ENCODE data around the gene RSPH6A. TPM values are rescaled to one million over a fixed set of nuclear protein-coding genes. Genes with fewer than 3 reads are reported as not detected.

Gene RSPH6A
- total and polyA plus RNA-seq, 2 of the 13 experiments (the other 11 are each of a cell fraction or from before 2014, with no cell fraction given): 0.07 TPM; not detected in 1

DNA sequence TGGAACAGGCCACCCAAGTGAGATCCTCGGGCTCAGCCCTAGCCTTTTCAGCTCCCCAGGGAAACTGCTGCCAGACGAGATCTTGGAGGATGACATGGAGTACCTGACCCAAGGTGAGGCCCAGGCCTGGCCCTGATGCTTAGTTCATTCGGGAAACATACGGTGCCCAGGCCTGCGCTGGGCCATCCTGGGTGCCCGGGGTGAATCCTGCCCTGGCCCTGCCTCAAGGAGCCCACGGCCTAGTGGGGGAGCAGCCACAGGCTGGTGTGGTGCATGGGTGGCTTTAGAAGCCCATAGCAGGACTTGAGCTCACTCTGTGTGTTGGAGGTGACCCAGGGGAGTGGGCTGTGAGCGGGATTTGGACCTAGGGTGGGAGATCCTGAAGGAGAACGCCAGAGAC lies 56.2 kb downstream of the RSPH6A start:
- CTCF ChIA-PET (ENCODE audit: low intra/inter-chr PET ratio, low total read pairs): no interaction called here
- FAIRE-seq: no peak
- TF ChIP-seq, protein P1, sequence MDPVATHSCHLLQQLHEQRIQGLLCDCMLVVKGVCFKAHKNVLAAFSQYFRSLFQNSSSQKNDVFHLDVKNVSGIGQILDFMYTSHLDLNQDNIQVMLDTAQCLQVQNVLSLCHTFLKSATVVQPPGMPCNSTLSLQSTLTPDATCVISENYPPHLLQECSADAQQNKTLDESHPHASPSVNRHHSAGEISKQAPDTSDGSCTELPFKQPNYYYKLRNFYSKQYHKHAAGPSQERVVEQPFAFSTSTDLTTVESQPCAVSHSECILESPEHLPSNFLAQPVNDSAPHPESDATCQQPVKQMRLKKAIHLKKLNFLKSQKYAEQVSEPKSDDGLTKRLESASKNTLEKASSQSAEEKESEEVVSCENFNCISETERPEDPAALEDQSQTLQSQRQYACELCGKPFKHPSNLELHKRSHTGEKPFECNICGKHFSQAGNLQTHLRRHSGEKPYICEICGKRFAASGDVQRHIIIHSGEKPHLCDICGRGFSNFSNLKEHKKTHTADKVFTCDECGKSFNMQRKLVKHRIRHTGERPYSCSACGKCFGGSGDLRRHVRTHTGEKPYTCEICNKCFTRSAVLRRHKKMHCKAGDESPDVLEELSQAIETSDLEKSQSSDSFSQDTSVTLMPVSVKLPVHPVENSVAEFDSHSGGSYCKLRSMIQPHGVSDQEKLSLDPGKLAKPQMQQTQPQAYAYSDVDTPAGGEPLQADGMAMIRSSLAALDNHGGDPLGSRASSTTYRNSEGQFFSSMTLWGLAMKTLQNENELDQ (CRISPR knock-in tag; IDR thresholded peaks at IDR 0.05; ENCODE audit: borderline replicate concordance): no peak
- TF ChIP-seq PAX8 (CRISPR knock-in tag; IDR thresholded peaks at IDR 0.05; ENCODE audit: borderline replicate concordance) (no peak), RXRA (CRISPR knock-in tag; IDR thresholded peaks at IDR 0.05) (no peak), KLF9 (CRISPR knock-in tag; IDR thresholded peaks at IDR 0.05; ENCODE audit: low read depth) (no peak), ZNF557 (CRISPR knock-in tag; IDR thresholded peaks at IDR 0.05) (no peak), ZNF253 (CRISPR knock-in tag; IDR thresholded peaks at IDR 0.05; ENCODE audit: borderline replicate concordance) (no peak), ZSCAN30 (CRISPR knock-in tag; IDR thresholded peaks at IDR 0.05) (no peak), PAWR (CRISPR knock-in tag; IDR thresholded peaks at IDR 0.05; ENCODE audit: borderline replicate concordance) (no peak), KLF15 (CRISPR knock-in tag; IDR thresholded peaks at IDR 0.05; ENCODE audit: borderline replicate concordance) (no peak), ZNF460 (CRISPR knock-in tag; IDR thresholded peaks at IDR 0.05; ENCODE audit: borderline replicate concordance) (no peak), ELF1 (CRISPR knock-in tag; IDR thresholded peaks at IDR 0.05) (no peak), SP2 (CRISPR knock-in tag; IDR thresholded peaks at IDR 0.05) (no peak)
- TF ChIP-seq, protein P2, sequence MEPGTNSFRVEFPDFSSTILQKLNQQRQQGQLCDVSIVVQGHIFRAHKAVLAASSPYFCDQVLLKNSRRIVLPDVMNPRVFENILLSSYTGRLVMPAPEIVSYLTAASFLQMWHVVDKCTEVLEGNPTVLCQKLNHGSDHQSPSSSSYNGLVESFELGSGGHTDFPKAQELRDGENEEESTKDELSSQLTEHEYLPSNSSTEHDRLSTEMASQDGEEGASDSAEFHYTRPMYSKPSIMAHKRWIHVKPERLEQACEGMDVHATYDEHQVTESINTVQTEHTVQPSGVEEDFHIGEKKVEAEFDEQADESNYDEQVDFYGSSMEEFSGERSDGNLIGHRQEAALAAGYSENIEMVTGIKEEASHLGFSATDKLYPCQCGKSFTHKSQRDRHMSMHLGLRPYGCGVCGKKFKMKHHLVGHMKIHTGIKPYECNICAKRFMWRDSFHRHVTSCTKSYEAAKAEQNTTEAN (CRISPR knock-in tag; conservative IDR thresholded peaks at IDR 0.05): no peak
- TF ChIP-seq, protein P3, sequence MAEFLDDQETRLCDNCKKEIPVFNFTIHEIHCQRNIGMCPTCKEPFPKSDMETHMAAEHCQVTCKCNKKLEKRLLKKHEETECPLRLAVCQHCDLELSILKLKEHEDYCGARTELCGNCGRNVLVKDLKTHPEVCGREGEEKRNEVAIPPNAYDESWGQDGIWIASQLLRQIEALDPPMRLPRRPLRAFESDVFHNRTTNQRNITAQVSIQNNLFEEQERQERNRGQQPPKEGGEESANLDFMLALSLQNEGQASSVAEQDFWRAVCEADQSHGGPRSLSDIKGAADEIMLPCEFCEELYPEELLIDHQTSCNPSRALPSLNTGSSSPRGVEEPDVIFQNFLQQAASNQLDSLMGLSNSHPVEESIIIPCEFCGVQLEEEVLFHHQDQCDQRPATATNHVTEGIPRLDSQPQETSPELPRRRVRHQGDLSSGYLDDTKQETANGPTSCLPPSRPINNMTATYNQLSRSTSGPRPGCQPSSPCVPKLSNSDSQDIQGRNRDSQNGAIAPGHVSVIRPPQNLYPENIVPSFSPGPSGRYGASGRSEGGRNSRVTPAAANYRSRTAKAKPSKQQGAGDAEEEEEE (CRISPR knock-in tag; IDR thresholded peaks at IDR 0.05; ENCODE audit: borderline replicate concordance): no peak
- TF ChIP-seq, protein P4, sequence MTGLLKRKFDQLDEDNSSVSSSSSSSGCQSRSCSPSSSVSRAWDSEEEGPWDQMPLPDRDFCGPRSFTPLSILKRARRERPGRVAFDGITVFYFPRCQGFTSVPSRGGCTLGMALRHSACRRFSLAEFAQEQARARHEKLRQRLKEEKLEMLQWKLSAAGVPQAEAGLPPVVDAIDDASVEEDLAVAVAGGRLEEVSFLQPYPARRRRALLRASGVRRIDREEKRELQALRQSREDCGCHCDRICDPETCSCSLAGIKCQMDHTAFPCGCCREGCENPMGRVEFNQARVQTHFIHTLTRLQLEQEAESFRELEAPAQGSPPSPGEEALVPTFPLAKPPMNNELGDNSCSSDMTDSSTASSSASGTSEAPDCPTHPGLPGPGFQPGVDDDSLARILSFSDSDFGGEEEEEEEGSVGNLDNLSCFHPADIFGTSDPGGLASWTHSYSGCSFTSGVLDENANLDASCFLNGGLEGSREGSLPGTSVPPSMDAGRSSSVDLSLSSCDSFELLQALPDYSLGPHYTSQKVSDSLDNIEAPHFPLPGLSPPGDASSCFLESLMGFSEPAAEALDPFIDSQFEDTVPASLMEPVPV (CRISPR knock-in tag; IDR thresholded peaks at IDR 0.05): no peak
- DNase-seq (ENCODE audit: low spot score): no peak
- intact Hi-C loops (cut with micrococcal nuclease; ENCODE audit: unreplicated experiment) (no loop called here), in situ Hi-C loops (cut with HindIII; ENCODE audit: extremely low pct_ligation_motif_present, low pct_unique_long_range_greater_than_20kb) (no loop called here)
- H3K4me2 ChIP-seq (ENCODE audit: low read depth, low read length): no peak overlapping the region
- H3K36me3 ChIP-seq (replicated peaks in 1 of 2; ENCODE audit: control insufficient read depth in 1 of 2, insufficient read depth in 2 of 2, low read length in 2 of 2): no peaks in the 10 kb centered on the region
- ATAC-seq: no peak
- H3K9ac ChIP-seq (ENCODE audit: insufficient read depth, low read depth, low read length): 0 out of 2 replicates have a peak overlapping the region, but pooled peaks have one; percentile 1
- BruUV-seq (replicated peaks): no TSS peak
- no peaks in the 10 kb centered on the region for H3K9me3 ChIP-seq (ENCODE audit: low read length)
- no peak overlapping the region for H2AFZ ChIP-seq (ENCODE audit: low read length)
- no peaks in the 10 kb centered on the region for H4K20me1 ChIP-seq (ENCODE audit: insufficient read depth, low read length)
- WGBS (ENCODE audit: low lambda C conversion rate): no CpG with 5 or more reads among the region's 9 CpGs
- POLR2A ChIA-PET: interaction anchor here (1.0 to 1.6 kb wide), 2 partner anchors 8 to 10 kb away, joined by 4 to 9 read pairs; partner anchors contain the start of gene SIX5
- H3K27ac ChIP-seq (ENCODE audit: extremely low read length, insufficient read depth, low read length): no peak overlapping the region
- no peaks in the 10 kb centered on the region for H3K79me2 ChIP-seq (ENCODE audit: insufficient read depth, low read length)
- H3K4me1 ChIP-seq (ENCODE audit: insufficient read depth, low read length): peaks cover 20% of the 10 kb centered on the region
- peaks cover 12 to 58% of the 10 kb centered on the region in 2 experiments; a peak in 4 of 5 replicates for H3K27me3 ChIP-seq (ENCODE audit: control insufficient read depth in 1 of 2, insufficient read depth in 2 of 2, low read length in 2 of 2)
- H3K4me3 ChIP-seq (replicated peaks in 1 of 3; ENCODE audit: insufficient read depth in 1 of 3, low read depth in 2 of 3, low read length in 3 of 3): no peak overlapping the region

Data from HepG2 (cell line).